Fibroblast of lung (primary cell): ENCODE measurements around the gene ANO3.

Experiments used
- CTCF ChIP-seq, 2 donors: IDR thresholded peaks in 1 of 2; conservative IDR thresholded peaks in 1 of 2; 1 replicate in 1 of 2; 2 replicates in 1 of 2; pipeline ENCODE4 v1.5.1; 2011 to 2012; ENCODE audit warnings: low read length in 2 of 2, control low read depth in 1 of 2, inconsistent platforms in 1 of 2, low read depth in 1 of 2, mild to moderate bottlenecking in 1 of 2
- EZH2 ChIP-seq: IDR thresholded peaks from 2 replicates; pipeline ENCODE4 v1.5.1; 2012; ENCODE audit warnings: low read length, control low read depth, mild to moderate bottlenecking; ENCODE audit errors: missing control alignments

- TF ChIP-seq CTCF (conservative IDR thresholded peaks at IDR 0.05 in 1 of 2, IDR thresholded peaks at IDR 0.05 in 1 of 2; ENCODE audit: low read depth in 1 of 2, low read length in 2 of 2): no peak
- no peak for TF ChIP-seq EZH2
These were observed 27.1 kb downstream of the ANO3 start for GRCh38 chr11:26359055-26359454.
